Measurements from ENCODE around the gene CALB2. TPM values are rescaled to one million over a fixed set of nuclear protein-coding genes. Genes with fewer than 3 reads are reported as not detected.

The CALB2 gene
- total RNA-seq, 1 experiment from 2014 or later = 1.6 TPM

GRCh38 chr16:71430744-71431143 is 72.2 kb downstream of the CALB2 start:
- ATAC-seq = no peak
- Mint-ChIP-seq H3K4me1 (peaks cover 10% of the 10 kb centered on the region), H3K9me3 (no peaks in the 10 kb centered on the region), H3K4me3 (no peak overlapping the region), H3K27me3 (ENCODE audit: low read depth) (peaks cover 25% of the 10 kb centered on the region), H3K27ac (no peak overlapping the region), H3K36me3 (no peaks in the 10 kb centered on the region)
- no peak for DNase-seq (ENCODE audit: low spot score)
- TF ChIP-seq JAZF1 (CRISPR knock-in tag; IDR thresholded peaks at IDR 0.05) (no peak), KAT7 (CRISPR knock-in tag; IDR thresholded peaks at IDR 0.05; ENCODE audit: borderline replicate concordance) (no peak), ZBTB21 (CRISPR knock-in tag; IDR thresholded peaks at IDR 0.05; ENCODE audit: borderline replicate concordance) (no peak), ZNF512 (CRISPR knock-in tag; IDR thresholded peaks at IDR 0.05; ENCODE audit: borderline replicate concordance) (no peak)
- TF ChIP-seq, protein P1, sequence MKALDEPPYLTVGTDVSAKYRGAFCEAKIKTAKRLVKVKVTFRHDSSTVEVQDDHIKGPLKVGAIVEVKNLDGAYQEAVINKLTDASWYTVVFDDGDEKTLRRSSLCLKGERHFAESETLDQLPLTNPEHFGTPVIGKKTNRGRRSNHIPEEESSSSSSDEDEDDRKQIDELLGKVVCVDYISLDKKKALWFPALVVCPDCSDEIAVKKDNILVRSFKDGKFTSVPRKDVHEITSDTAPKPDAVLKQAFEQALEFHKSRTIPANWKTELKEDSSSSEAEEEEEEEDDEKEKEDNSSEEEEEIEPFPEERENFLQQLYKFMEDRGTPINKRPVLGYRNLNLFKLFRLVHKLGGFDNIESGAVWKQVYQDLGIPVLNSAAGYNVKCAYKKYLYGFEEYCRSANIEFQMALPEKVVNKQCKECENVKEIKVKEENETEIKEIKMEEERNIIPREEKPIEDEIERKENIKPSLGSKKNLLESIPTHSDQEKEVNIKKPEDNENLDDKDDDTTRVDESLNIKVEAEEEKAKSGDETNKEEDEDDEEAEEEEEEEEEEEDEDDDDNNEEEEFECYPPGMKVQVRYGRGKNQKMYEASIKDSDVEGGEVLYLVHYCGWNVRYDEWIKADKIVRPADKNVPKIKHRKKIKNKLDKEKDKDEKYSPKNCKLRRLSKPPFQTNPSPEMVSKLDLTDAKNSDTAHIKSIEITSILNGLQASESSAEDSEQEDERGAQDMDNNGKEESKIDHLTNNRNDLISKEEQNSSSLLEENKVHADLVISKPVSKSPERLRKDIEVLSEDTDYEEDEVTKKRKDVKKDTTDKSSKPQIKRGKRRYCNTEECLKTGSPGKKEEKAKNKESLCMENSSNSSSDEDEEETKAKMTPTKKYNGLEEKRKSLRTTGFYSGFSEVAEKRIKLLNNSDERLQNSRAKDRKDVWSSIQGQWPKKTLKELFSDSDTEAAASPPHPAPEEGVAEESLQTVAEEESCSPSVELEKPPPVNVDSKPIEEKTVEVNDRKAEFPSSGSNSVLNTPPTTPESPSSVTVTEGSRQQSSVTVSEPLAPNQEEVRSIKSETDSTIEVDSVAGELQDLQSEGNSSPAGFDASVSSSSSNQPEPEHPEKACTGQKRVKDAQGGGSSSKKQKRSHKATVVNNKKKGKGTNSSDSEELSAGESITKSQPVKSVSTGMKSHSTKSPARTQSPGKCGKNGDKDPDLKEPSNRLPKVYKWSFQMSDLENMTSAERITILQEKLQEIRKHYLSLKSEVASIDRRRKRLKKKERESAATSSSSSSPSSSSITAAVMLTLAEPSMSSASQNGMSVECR (CRISPR knock-in tag; IDR thresholded peaks at IDR 0.05; ENCODE audit: borderline replicate concordance) = no peak
- TF ChIP-seq, protein P2, sequence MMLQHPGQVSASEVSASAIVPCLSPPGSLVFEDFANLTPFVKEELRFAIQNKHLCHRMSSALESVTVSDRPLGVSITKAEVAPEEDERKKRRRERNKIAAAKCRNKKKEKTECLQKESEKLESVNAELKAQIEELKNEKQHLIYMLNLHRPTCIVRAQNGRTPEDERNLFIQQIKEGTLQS (CRISPR knock-in tag; conservative IDR thresholded peaks at IDR 0.05) = no peak
- POLR2A ChIA-PET = no interaction called here
- CTCF ChIA-PET = no interaction called here

GRCh38 chr16:71431176-71431575 is 72.7 kb downstream of the CALB2 start:
- H3K4me1 Mint-ChIP-seq = peaks cover 10% of the 10 kb centered on the region
- no peak overlapping the region for H3K27ac Mint-ChIP-seq
- POLR2A ChIA-PET = no interaction called here
- TF ChIP-seq, protein P3, sequence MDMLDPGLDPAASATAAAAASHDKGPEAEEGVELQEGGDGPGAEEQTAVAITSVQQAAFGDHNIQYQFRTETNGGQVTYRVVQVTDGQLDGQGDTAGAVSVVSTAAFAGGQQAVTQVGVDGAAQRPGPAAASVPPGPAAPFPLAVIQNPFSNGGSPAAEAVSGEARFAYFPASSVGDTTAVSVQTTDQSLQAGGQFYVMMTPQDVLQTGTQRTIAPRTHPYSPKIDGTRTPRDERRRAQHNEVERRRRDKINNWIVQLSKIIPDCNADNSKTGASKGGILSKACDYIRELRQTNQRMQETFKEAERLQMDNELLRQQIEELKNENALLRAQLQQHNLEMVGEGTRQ (CRISPR knock-in tag; IDR thresholded peaks at IDR 0.05) = no peak
- TF ChIP-seq IRF2 (CRISPR knock-in tag; IDR thresholded peaks at IDR 0.05; ENCODE audit: borderline replicate concordance, low read depth) (no peak), SP1 (CRISPR knock-in tag; conservative IDR thresholded peaks at IDR 0.05) (no peak), NR3C1 (CRISPR knock-in tag; conservative IDR thresholded peaks at IDR 0.05; ENCODE audit: low read depth) (no peak), NFATC4 (CRISPR knock-in tag; IDR thresholded peaks at IDR 0.05) (no peak), NR1H2 (CRISPR knock-in tag; IDR thresholded peaks at IDR 0.05) (no peak), CBFB (CRISPR knock-in tag; IDR thresholded peaks at IDR 0.05; ENCODE audit: low read depth) (no peak), ZBTB43 (CRISPR knock-in tag; IDR thresholded peaks at IDR 0.05) (no peak), NFE2L1 (CRISPR knock-in tag; IDR thresholded peaks at IDR 0.05) (no peak), MXD4 (CRISPR knock-in tag; IDR thresholded peaks at IDR 0.05; ENCODE audit: borderline replicate concordance) (no peak), CTCF (IDR thresholded peaks at IDR 0.05) (no peak), ZNF121 (CRISPR knock-in tag; IDR thresholded peaks at IDR 0.05) (no peak)
- TF ChIP-seq, protein P4, sequence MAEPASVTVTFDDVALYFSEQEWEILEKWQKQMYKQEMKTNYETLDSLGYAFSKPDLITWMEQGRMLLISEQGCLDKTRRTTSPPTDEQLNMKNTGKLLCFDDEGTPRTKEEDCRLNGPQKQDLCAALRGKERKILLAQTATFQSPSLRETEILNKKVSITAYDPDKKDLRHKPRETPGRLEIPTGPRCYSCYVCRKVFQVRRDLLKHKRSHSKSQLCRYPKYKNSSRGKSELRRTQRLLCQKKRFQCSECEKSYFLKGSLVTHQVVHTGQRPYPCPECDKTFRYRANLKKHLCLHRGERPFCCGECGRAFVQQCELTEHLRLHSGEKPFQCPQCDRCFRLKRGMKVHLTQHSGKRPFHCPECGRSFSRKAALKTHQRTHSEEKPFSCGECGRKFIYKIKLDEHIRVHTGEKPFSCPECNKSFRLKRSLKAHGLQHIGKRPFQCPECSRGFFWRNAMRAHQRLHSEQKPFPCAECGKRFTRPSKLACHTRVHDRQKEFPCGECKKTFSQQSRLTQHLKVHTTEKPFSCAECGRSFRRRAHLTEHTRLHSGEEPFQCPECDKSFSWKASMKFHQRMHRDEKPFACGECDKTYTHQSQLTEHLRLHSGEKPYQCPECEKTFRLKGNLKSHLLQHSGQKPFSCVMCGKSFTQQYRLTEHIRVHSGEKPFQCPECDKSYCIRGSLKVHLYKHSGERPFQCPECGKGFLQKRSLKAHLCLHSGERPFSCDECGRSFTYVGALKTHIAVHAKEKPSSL (CRISPR knock-in tag; conservative IDR thresholded peaks at IDR 0.05) = no peak
- TF ChIP-seq, protein P5, sequence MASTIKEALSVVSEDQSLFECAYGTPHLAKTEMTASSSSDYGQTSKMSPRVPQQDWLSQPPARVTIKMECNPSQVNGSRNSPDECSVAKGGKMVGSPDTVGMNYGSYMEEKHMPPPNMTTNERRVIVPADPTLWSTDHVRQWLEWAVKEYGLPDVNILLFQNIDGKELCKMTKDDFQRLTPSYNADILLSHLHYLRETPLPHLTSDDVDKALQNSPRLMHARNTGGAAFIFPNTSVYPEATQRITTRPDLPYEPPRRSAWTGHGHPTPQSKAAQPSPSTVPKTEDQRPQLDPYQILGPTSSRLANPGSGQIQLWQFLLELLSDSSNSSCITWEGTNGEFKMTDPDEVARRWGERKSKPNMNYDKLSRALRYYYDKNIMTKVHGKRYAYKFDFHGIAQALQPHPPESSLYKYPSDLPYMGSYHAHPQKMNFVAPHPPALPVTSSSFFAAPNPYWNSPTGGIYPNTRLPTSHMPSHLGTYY (CRISPR knock-in tag; IDR thresholded peaks at IDR 0.05) = no peak
- no peak for ATAC-seq
- H3K4me3 Mint-ChIP-seq = no peak overlapping the region
- H3K36me3 Mint-ChIP-seq = no peaks in the 10 kb centered on the region
- no peaks in the 10 kb centered on the region for H3K9me3 Mint-ChIP-seq
- DNase-seq (ENCODE audit: low spot score) = no peak
- peaks cover 20% of the 10 kb centered on the region for H3K27me3 Mint-ChIP-seq (ENCODE audit: low read depth)
- CTCF ChIA-PET = no interaction called here

Measured in WTC11 (cell line).